ENCODE measurements around the gene UNC79. TPM values are rescaled to one million over a fixed set of nuclear protein-coding genes. Genes with fewer than 3 reads are reported as not detected.
"Not testable (repeated sequence)": the region's sequence is repeated elsewhere in the genome, so short reads cannot be mapped to it uniquely, and the experiment has no call there.

Gene UNC79
- total RNA-seq, 4 donors from 2014 or later, result 0.08 to 0.29 (median 0.12) TPM

DNA sequence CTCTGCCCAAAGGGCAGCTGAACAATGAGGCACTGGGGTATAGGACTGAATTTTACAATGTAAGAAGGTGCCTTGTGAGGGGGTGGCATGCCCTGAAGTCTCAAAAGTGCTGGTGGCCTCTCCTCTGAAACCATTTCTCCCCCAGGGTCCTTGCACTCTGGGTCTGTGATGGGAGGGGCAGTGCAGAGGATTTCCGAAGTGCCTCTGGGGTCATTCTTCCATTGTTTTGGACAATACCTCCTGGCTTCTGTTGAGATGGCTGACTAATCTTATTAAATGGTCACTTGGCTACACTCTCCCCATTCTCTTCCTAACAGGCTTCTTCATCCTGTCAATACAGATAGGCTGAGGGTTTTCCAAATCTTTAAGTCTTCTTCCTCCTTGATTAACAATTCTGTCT is 59.3 kb downstream of the UNC79 start:
- no peaks in the 10 kb centered on the region for H3K9me3 ChIP-seq
- H3K36me3 ChIP-seq, result no peaks in the 10 kb centered on the region
- no peak overlapping the region for H3K27ac ChIP-seq
- no peaks in the 10 kb centered on the region for H3K4me1 ChIP-seq
- no peaks in the 10 kb centered on the region for H3K27me3 ChIP-seq
- no peak for DNase-seq
- TF ChIP-seq, protein P1, sequence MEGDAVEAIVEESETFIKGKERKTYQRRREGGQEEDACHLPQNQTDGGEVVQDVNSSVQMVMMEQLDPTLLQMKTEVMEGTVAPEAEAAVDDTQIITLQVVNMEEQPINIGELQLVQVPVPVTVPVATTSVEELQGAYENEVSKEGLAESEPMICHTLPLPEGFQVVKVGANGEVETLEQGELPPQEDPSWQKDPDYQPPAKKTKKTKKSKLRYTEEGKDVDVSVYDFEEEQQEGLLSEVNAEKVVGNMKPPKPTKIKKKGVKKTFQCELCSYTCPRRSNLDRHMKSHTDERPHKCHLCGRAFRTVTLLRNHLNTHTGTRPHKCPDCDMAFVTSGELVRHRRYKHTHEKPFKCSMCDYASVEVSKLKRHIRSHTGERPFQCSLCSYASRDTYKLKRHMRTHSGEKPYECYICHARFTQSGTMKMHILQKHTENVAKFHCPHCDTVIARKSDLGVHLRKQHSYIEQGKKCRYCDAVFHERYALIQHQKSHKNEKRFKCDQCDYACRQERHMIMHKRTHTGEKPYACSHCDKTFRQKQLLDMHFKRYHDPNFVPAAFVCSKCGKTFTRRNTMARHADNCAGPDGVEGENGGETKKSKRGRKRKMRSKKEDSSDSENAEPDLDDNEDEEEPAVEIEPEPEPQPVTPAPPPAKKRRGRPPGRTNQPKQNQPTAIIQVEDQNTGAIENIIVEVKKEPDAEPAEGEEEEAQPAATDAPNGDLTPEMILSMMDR (IDR thresholded peaks at IDR 0.05), result no peak
- no peak for TF ChIP-seq POLR2A (IDR thresholded peaks at IDR 0.05)
- intact Hi-C loops (cut with DNase I), result no loop called here
- 59 to 95% methylated on average over 1 of the region's 1 CpG for WGBS, 2 donors
- H3K4me3 ChIP-seq (replicated peaks in 1 of 3), result no peak overlapping the region

DNA sequence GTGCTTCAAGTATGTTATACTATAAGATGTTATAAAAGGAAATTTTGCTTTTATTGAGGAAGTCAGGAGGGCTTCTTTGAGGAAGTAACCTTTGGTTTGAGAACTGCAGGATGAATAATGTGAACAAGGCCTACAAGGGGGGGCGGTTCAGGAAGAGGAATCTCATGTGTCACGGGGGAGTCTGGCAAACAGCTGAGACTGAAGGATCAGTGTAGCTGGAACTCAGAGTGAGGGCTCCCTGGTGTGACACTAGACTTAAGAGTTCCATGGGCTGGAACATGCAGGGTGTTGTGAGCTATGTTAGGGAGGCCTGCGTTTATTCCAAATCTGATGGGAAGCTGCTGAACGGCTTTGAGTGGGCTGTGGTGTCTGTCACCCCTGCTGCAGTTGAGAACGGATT is 62.3 kb downstream of the UNC79 start:
- intact Hi-C loops (cut with DNase I), result no loop called here

DNA sequence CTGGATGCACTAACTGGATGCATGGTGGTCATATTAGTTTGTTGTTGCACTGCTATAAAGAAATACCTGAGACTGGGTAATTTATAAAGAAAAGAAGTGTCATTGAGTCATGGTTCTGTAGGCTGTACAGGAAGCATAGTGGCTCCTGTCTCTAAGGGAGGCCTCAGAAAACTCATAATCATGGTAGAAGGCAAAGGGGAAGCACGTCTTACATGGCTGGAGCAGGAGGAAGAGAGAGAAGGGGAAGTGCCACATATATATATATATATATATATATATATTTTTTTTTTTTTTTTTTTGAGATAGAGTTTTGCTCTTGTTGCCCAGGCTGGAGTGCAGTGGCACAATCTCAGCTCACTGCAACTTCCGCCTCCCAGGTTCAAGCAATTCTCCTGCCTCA is 62.9 kb downstream of the UNC79 start:
- H3K4me3 ChIP-seq (replicated peaks in 1 of 3); DNase-seq; H3K9me3 ChIP-seq; H3K27me3 ChIP-seq; H3K4me1 ChIP-seq; H3K36me3 ChIP-seq; intact Hi-C loops (cut with DNase I); H3K27ac ChIP-seq: not testable (repeated sequence)
- WGBS, 2 donors, result 81 to 85% methylated on average over 2 of the region's 2 CpGs

More for the DNA sequence above, 62.3 kb downstream of the UNC79 start:
- Histone ChIP-seq H3K9me3 (no peaks in the 10 kb centered on the region), H3K4me3 (replicated peaks in 1 of 3) (no peak overlapping the region), H3K27me3 (no peaks in the 10 kb centered on the region), H3K36me3 (no peaks in the 10 kb centered on the region), H3K27ac (no peak overlapping the region), H3K4me1 (no peaks in the 10 kb centered on the region)
- no peak for DNase-seq
- TF ChIP-seq, protein P1 (IDR thresholded peaks at IDR 0.05), result no peak
- no peak for TF ChIP-seq POLR2A (IDR thresholded peaks at IDR 0.05)
- 52 to 58% methylated on average over 5 of the region's 5 CpGs for WGBS, 2 donors

DNA sequence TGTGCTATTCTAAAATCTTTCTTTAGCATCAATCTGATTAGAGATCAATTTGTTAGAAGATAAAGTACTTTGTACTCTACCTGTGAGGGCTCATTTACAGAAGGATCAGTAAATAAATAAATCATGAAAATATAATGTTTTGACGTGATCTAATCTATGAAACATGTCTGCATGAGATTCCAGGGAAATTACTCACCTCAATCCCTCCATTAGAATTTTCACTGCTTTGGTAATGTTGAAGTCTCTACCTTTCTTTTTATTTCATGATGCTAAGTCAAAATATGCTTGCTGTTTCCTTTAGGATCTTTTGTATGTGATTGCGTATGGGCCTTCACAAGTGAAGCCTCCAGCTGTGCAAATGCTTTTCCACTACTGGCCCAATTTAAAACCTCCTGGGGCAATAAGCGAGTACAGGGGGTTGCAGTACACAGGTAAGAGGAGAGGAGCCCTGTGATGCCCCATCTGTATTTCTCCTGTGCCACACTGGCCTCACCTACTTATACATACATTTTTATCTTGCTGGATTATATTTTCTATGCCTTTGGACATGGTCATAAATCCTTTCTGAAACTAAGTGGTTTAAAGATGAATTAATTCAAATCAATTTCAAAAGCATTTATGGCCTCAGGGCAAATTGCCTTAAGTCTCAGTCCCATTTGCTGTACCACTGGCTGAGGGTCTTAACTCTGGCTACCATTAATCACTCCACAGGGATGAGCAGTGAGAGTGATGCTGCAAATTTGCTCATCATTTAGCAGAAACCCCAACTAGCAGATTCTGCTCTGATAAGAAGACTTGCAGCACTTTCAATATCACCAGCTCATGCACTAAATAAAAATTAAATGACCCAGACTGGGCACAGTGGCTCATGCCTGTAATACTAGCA is 66.4 kb downstream of the UNC79 start:
- H3K9me3 ChIP-seq, result no peaks in the 10 kb centered on the region
- DNase-seq, result no peak
- WGBS, 2 donors, result 82 to 83% methylated on average over 3 of the region's 3 CpGs
- intact Hi-C loops (cut with DNase I), result no loop called here
- TF ChIP-seq, protein P1 (IDR thresholded peaks at IDR 0.05), result no peak
- TF ChIP-seq POLR2A (IDR thresholded peaks at IDR 0.05), result no peak
- no peak overlapping the region for H3K27ac ChIP-seq
- H3K4me3 ChIP-seq (replicated peaks in 1 of 3), result no peak overlapping the region
- H3K36me3 ChIP-seq, result no peaks in the 10 kb centered on the region
- H3K27me3 ChIP-seq, result no peaks in the 10 kb centered on the region
- no peaks in the 10 kb centered on the region for H3K4me1 ChIP-seq

DNA sequence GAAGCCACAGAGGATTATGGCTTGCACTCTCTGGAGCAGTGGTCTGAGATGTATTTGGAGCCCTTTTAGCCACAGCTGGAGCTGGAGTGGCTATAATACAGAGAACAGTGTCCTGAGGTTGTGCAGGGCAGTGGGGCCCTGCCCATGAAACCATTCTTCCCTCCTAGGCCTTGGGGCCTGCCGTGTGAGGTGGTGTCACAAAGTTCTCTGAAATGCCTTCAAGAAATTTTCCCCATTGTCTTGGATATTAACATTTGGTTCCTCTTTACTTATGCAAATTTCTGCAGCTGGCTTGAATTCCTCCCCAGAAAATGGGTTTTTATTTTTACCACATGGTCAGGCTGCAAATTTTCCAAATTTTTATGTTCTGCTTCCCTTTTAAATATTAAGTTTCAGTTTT is 79.3 kb downstream of the UNC79 start:
- TF ChIP-seq POLR2A (IDR thresholded peaks at IDR 0.05), result no peak
- TF ChIP-seq, protein P1 (IDR thresholded peaks at IDR 0.05), result no peak
- 71 to 78% methylated on average over 1 of the region's 1 CpG for WGBS, 2 donors
- no peak for DNase-seq
- no peak overlapping the region for H3K27ac ChIP-seq
- intact Hi-C loops (cut with DNase I), result no loop called here
- H3K9me3 ChIP-seq, result no peaks in the 10 kb centered on the region
- H3K4me3 ChIP-seq (replicated peaks in 1 of 3), result no peak overlapping the region
- no peaks in the 10 kb centered on the region for H3K4me1 ChIP-seq
- no peaks in the 10 kb centered on the region for H3K36me3 ChIP-seq
- no peaks in the 10 kb centered on the region for H3K27me3 ChIP-seq

All from thyroid gland (tissue), 4 donors.